Neuronal stem cell (in vitro differentiated cells): ENCODE measurements around the gene LONRF2.
A peak's percentile ranks its signal among the peaks of the same experiment; 100 is the strongest.

Source experiments
- DNase-seq: peaks from one replicate; pipeline ENCODE4 v3.0.0-alpha.2; 2013; ENCODE audit warnings: low spot score
- H2AFZ ChIP-seq: one replicate; pipeline ENCODE4 v1.6.1; 2013; ENCODE audit warnings: mild to moderate bottlenecking, low read length, inconsistent platforms
- H2AK5ac ChIP-seq: 2 replicates; pipeline ENCODE4 v1.6.1; 2013; ENCODE audit warnings: low read depth, mild to moderate bottlenecking, inconsistent platforms, low read length, moderate library complexity, mixed read lengths
- H2BK120ac ChIP-seq: 2 replicates; pipeline ENCODE4 v1.6.1; 2013; ENCODE audit warnings: low read depth, mild to moderate bottlenecking, inconsistent platforms, low read length, moderate library complexity, mixed read lengths
- H2BK12ac ChIP-seq: one replicate; pipeline ENCODE4 v1.6.1; 2013; ENCODE audit warnings: low read length, inconsistent platforms
- H2BK15ac ChIP-seq: 2 replicates; pipeline ENCODE4 v1.6.1; 2013; ENCODE audit warnings: mild to moderate bottlenecking, low read length, inconsistent platforms, mixed read lengths
- H2BK5ac ChIP-seq: one replicate; pipeline ENCODE4 v1.6.1; 2013; ENCODE audit warnings: inconsistent platforms, mild to moderate bottlenecking, low read length, moderate library complexity
- H3K14ac ChIP-seq: one replicate; pipeline ENCODE4 v1.6.1; 2013; ENCODE audit warnings: low read length, inconsistent platforms
- H3K18ac ChIP-seq: 2 replicates; pipeline ENCODE4 v1.6.1; 2013; ENCODE audit warnings: low read length, inconsistent platforms
- H3K23ac ChIP-seq: 2 replicates; pipeline ENCODE4 v1.6.1; 2013; ENCODE audit warnings: low read depth, mild to moderate bottlenecking, mixed read lengths, low read length, inconsistent platforms; ENCODE audit not compliant: poor library complexity
- H3K27ac ChIP-seq: replicated peaks from 3 replicates; pipeline ENCODE4 v1.5.1; 2013; ENCODE audit warnings: low read length, inconsistent platforms
- H3K27me3 ChIP-seq, 3 experiments: 2 replicates each; pipeline ENCODE4 v1.6.1; 2013; ENCODE audit warnings: low read length in 3 of 3, mild to moderate bottlenecking in 2 of 3, inconsistent platforms in 1 of 3, low read depth in 1 of 3, mixed read lengths in 1 of 3, moderate library complexity in 1 of 3; ENCODE audit not compliant: control insufficient read depth in 3 of 3, insufficient read depth in 3 of 3
- H3K36me3 ChIP-seq, 2 donors: replicated peaks in 1 of 2; 2 replicates each; pipeline ENCODE4 v1.6.1; 2013; ENCODE audit warnings: low read length in 2 of 2; ENCODE audit not compliant: control insufficient read depth in 2 of 2, insufficient read depth in 2 of 2
- H3K4ac ChIP-seq: 2 replicates; pipeline ENCODE4 v1.6.1; 2013; ENCODE audit warnings: inconsistent platforms, mild to moderate bottlenecking, low read length, moderate library complexity
- H3K4me1 ChIP-seq, 2 donors: 1 replicate in 1 of 2; 2 replicates in 1 of 2; pipeline ENCODE4 v1.6.1; 2013; ENCODE audit warnings: low read length in 2 of 2, low read depth in 1 of 2; ENCODE audit not compliant: control insufficient read depth in 2 of 2, insufficient read depth in 1 of 2
- H3K4me2 ChIP-seq: one replicate; pipeline ENCODE4 v1.6.1; 2013; ENCODE audit warnings: mild to moderate bottlenecking, low read length, inconsistent platforms; ENCODE audit not compliant: insufficient read depth, poor library complexity, severe bottlenecking
- H3K4me3 ChIP-seq, 2 donors: 2 replicates each; pipeline ENCODE4 v1.5.1; 2013; ENCODE audit warnings: low read length in 2 of 2, mild to moderate bottlenecking in 2 of 2, inconsistent platforms in 1 of 2, moderate library complexity in 1 of 2
- H3K79me1 ChIP-seq: one replicate; pipeline ENCODE4 v1.6.1; 2013; ENCODE audit warnings: low read depth, mild to moderate bottlenecking, inconsistent platforms, low read length, moderate library complexity
- H3K9ac ChIP-seq: one replicate; pipeline ENCODE4 v1.6.1; 2013; ENCODE audit warnings: mild to moderate bottlenecking, low read depth, low read length, inconsistent platforms; ENCODE audit not compliant: poor library complexity
- H3K9me3 ChIP-seq, 2 donors: replicated peaks in 1 of 2; 2 replicates each; pipeline versions ENCODE3 to v1.6.1; 2013; ENCODE audit warnings: low read length in 2 of 2, mild to moderate bottlenecking in 2 of 2, inconsistent platforms in 1 of 2, low read depth in 1 of 2, mixed read lengths in 1 of 2, moderate library complexity in 1 of 2; ENCODE audit not compliant: control insufficient read depth in 2 of 2, insufficient read depth in 1 of 2
- H4K8ac ChIP-seq: one replicate; pipeline ENCODE4 v1.6.1; 2013; ENCODE audit warnings: low read depth, mild to moderate bottlenecking, inconsistent platforms, low read length, moderate library complexity
- H4K91ac ChIP-seq: one replicate; pipeline ENCODE4 v1.6.1; 2013; ENCODE audit warnings: low read length, low read depth, mild to moderate bottlenecking, inconsistent platforms; ENCODE audit not compliant: poor library complexity
- WGBS, 2 donors: extraction: QIAGEN DNeasy Blood & Tissue Kit; methylation state at CpG; one replicate each; pipeline ENCODE4 v1.1.7; 2013; ENCODE audit warnings: missing lambda C conversion rate in 2 of 2, mixed read lengths in 1 of 2; ENCODE audit not compliant: insufficient read length in 2 of 2, insufficient replicate concordance in 1 of 2; ENCODE audit errors: extremely low coverage in 2 of 2; 5-methylcytosine and 5-hydroxymethylcytosine counted together

The LONRF2 gene

DNA sequence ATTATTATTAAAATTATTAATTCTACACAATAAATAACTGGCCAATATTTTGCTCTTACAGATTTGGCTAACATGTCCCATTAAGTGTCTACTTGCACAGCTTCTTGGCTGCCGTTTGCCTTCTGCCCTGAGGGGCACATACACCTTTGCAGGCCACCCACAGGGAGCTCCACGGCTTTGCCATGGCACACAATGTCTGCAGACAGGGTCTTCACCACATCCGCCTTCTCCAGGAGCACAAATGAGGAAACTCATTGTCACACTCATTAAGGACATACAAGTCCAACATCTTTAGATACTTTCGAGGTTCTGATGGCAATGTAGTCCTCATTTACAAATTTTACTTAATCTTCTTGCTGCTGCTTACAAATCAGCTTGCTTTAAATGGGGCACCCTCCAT is 45.6 kb downstream of the LONRF2 start:
- no peak overlapping the region for H4K91ac ChIP-seq
- H3K4ac ChIP-seq, result no peak overlapping the region
- WGBS, 2 donors, result no CpG with 5 or more reads among the region's 4 CpGs

DNA sequence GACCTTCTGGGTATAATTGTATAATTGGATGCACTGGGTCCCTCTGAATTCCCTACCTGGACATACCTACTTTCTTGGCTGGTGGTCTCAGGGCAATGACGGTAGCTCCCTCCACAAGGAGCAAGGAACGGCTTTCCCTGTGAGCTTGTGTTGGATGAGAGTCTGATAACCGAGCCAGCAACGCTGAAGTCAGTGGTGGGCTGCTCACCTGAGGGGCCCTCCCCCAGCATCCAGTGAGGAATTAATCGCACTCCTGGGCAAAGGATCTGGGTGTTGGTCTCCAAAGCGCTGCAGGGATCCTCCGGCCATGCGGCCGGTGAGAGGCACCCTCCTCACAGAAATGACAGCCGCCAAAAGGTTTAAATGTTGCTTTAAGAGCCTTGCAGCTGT is 47.1 kb downstream of the LONRF2 start:
- Histone ChIP-seq H3K4me2 (no peak overlapping the region), H3K79me1 (no peaks in the 10 kb centered on the region), H2BK5ac (no peak overlapping the region), H4K91ac (no peak overlapping the region), H3K9ac (no peak overlapping the region), H3K14ac (no peak overlapping the region), H3K36me3 (no peaks in the 10 kb centered on the region), H2AK5ac (no peak overlapping the region), H3K9me3 (peaks cover 3 to 9% of the 10 kb centered on the region in 2 donors), H3K27ac (no peak overlapping the region), H3K4me1 (no peaks in the 10 kb centered on the region), H3K4me3 (no peak overlapping the region), H2BK15ac (no peak overlapping the region), H2BK12ac (no peak overlapping the region), H3K18ac (no peak overlapping the region), H4K8ac (no peak overlapping the region), H3K23ac (no peak overlapping the region), H2AFZ (no peak overlapping the region), H2BK120ac (no peak overlapping the region), H3K27me3 (no peaks in the 10 kb centered on the region), H3K4ac (no peak overlapping the region)
- DNase-seq, result no peak
- WGBS, 2 donors, result no CpG with 5 or more reads among the region's 10 CpGs

More for the DNA sequence above, 45.6 kb downstream of the LONRF2 start:
- H3K36me3 ChIP-seq, result no peaks in the 10 kb centered on the region
- H2BK5ac ChIP-seq, result no peak overlapping the region
- no peak overlapping the region for H2AFZ ChIP-seq
- no peak overlapping the region for H3K9ac ChIP-seq
- no peak overlapping the region for H3K18ac ChIP-seq
- H3K4me3 ChIP-seq, result no peak overlapping the region
- H3K23ac ChIP-seq, result no peak overlapping the region
- no peak overlapping the region for H2BK120ac ChIP-seq
- DNase-seq, result no peak
- H3K9me3 ChIP-seq, result no peaks in the 10 kb centered on the region
- peaks cover 1 to 3% of the 10 kb centered on the region in 2 donors for H3K4me1 ChIP-seq
- H2AK5ac ChIP-seq, result no peak overlapping the region
- no peaks in the 10 kb centered on the region for H3K27me3 ChIP-seq
- H2BK12ac ChIP-seq, result no peak overlapping the region
- H3K27ac ChIP-seq, result no peak overlapping the region
- no peak overlapping the region for H2BK15ac ChIP-seq
- no peak overlapping the region for H3K4me2 ChIP-seq
- no peak overlapping the region for H3K14ac ChIP-seq
- H4K8ac ChIP-seq, result no peak overlapping the region
- H3K79me1 ChIP-seq, result no peaks in the 10 kb centered on the region

DNA sequence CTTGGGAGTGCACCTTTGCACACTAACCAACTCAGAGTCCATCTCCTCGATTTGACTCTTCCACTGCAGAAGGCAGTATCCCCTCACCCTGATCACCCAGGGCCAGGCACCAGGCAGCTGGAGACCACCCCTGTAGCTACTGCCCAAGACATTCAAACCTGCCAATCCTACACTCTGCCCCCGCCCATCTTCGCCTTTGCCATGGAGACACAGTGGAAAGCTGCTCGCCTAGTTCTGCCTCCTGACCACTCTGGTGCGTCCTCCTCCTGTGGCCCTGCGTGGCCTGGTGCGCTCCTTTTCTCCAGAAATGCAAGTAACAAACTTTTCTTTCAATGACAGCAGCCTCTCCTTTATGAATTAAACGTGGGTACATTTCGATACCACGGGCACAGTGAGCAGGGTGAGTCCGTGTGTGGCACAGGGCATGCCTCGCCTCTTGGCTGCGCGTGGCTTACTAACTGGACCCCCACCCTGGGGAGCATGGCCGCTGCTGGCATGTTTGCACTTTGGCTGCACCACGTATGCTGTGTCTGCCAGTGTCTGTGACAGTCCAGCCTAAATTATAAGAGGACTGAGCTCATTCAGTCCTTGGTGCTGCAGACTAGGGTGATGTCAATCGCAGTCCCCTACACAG is 47.6 kb downstream of the LONRF2 start:
- no peak overlapping the region for H2BK15ac ChIP-seq
- H3K4me2 ChIP-seq, result no peak overlapping the region
- H3K14ac ChIP-seq, result peak overlapping the region; percentile 25
- no peak overlapping the region for H3K9ac ChIP-seq
- no peak overlapping the region for H2BK120ac ChIP-seq
- peak overlapping the region; percentile 80 for H3K23ac ChIP-seq
- no peak overlapping the region for H3K27ac ChIP-seq
- H4K8ac ChIP-seq, result no peak overlapping the region
- no peak overlapping the region for H3K18ac ChIP-seq
- H3K9me3 ChIP-seq, result peaks cover 3 to 9% of the 10 kb centered on the region in 2 donors
- no peaks in the 10 kb centered on the region for H3K36me3 ChIP-seq
- no CpG with 5 or more reads among the region's 17 CpGs for WGBS, 2 donors
- H3K27me3 ChIP-seq, result no peaks in the 10 kb centered on the region
- no peak overlapping the region for H2AK5ac ChIP-seq
- H2AFZ ChIP-seq, result no peak overlapping the region
- no peaks in the 10 kb centered on the region for H3K4me1 ChIP-seq
- H3K79me1 ChIP-seq, result no peaks in the 10 kb centered on the region
- no peak overlapping the region for H2BK12ac ChIP-seq
- H3K4ac ChIP-seq, result no peak overlapping the region
- H4K91ac ChIP-seq, result no peak overlapping the region
- no peak overlapping the region for H3K4me3 ChIP-seq
- no peak overlapping the region for H2BK5ac ChIP-seq
- no peak for DNase-seq

DNA sequence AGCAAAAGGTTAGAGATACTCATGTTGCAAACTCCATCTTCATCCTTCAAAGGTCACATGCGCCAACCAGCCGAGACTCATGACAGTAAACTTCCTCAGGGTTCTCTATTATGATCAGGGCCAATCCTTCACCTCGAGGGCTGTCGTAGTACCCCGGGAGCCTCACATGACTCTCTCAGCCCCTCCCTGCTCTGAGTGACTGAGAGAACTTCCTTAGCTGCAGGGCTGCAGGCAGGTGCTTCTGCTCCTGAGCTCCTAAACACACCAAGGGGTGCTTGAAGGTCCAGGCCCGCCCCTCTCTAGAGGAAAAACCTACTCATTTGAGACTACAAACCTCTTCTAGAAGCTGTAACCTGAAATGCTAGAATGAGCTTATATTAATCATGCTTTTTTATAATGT is 48.2 kb downstream of the LONRF2 start:
- Histone ChIP-seq H3K4me3 (no peak overlapping the region), H3K9ac (no peak overlapping the region), H3K14ac (no peak overlapping the region), H3K79me1 (no peaks in the 10 kb centered on the region), H4K91ac (no peak overlapping the region), H2AK5ac (no peak overlapping the region), H2BK15ac (no peak overlapping the region), H3K4me1 (no peaks in the 10 kb centered on the region), H3K9me3 (peaks cover 3 to 9% of the 10 kb centered on the region in 2 donors), H3K36me3 (no peaks in the 10 kb centered on the region), H4K8ac (no peak overlapping the region), H3K4me2 (no peak overlapping the region), H2BK120ac (no peak overlapping the region), H3K27ac (no peak overlapping the region), H3K18ac (no peak overlapping the region), H2AFZ (no peak overlapping the region), H2BK5ac (no peak overlapping the region), H3K23ac (no peak overlapping the region), H3K4ac (no peak overlapping the region), H3K27me3 (no peaks in the 10 kb centered on the region), H2BK12ac (no peak overlapping the region)
- DNase-seq, result no peak
- no CpG with 5 or more reads among the region's 6 CpGs for WGBS, 2 donors
